ENCODE measurements around the gene DDX6.

The DDX6 gene

GRCh38 chr11:118705111-118705741 is 85.7 kb downstream of the DDX6 start:
- no peak for TF ChIP-seq CTCF (IDR thresholded peaks at IDR 0.05; ENCODE audit: insufficient read depth, low read depth, low read length, missing control alignments)
- no peak overlapping the region for H3K4me3 ChIP-seq (ENCODE audit: low read depth, low read length)
- peak; percentile 53 for DNase-seq (ENCODE audit: low read depth)

- TF ChIP-seq CTCF (IDR thresholded peaks at IDR 0.05; ENCODE audit: insufficient read depth, low read depth, low read length, missing control alignments) = no peak
- no peak overlapping the region for H3K4me3 ChIP-seq (ENCODE audit: low read depth, low read length)
- peak; percentile 64 for DNase-seq (ENCODE audit: low read depth)
Observed at GRCh38 chr11:118703563-118704106, 87.3 kb downstream of the DDX6 start.

- TF ChIP-seq CTCF (IDR thresholded peaks at IDR 0.05; ENCODE audit: insufficient read depth, low read depth, low read length, missing control alignments) = no peak
- H3K4me3 ChIP-seq (ENCODE audit: low read depth, low read length) = no peak overlapping the region
- DNase-seq (ENCODE audit: low read depth) = no peak
Observed at GRCh38 chr11:118699506-118700220, 91.3 kb downstream of the DDX6 start.

Data from GM12865 (cell line).